Activated naive CD4-positive, alpha-beta T cell treated with anti-CD3 and anti-CD28 coated beads for 36 hours (primary cell): Measurements from ENCODE around the gene TP53RK. TPM values are rescaled to one million over a fixed set of nuclear protein-coding genes. Genes with fewer than 3 reads are reported as not detected.

ENCODE experiments used
- CTCF ChIA-PET: fragments of 350-600 bp; sonication (Branson Sonifier 250); formaldehyde crosslinking; loops from one replicate; lab custom pipeline; 2021; ENCODE audit warnings: antibody characterized with exemption; lab: Charles Lee
- DNase-seq: peaks from one replicate; pipeline ENCODE4 v3.0.0-alpha.2; 2020
- H3K27ac Mint-ChIP-seq: one replicate; pipeline ENCODE4 v1.8.0; 2021; ENCODE audit warnings: mild to moderate bottlenecking, mixed read lengths
- H3K27me3 Mint-ChIP-seq: one replicate; pipeline ENCODE4 v1.8.0; 2021; ENCODE audit warnings: low read depth, mixed read lengths
- H3K36me3 Mint-ChIP-seq: one replicate; pipeline ENCODE4 v1.8.0; 2021; ENCODE audit warnings: low read depth, mixed read lengths
- H3K4me1 Mint-ChIP-seq: one replicate; pipeline ENCODE4 v1.8.0; 2021; ENCODE audit warnings: low read depth, mixed read lengths
- H3K4me3 Mint-ChIP-seq: one replicate; pipeline ENCODE4 v1.8.0; 2021; ENCODE audit warnings: mild to moderate bottlenecking, moderate library complexity, mixed read lengths
- H3K9me3 Mint-ChIP-seq: one replicate; pipeline ENCODE4 v1.8.0; 2021; ENCODE audit warnings: mixed read lengths
- intact Hi-C: fragments of 100-400 bp; cut with micrococcal nuclease; formaldehyde crosslinking; loops from one replicate; pipeline ENCODE4 v1.15.1; 2023
- total RNA-seq, 2 experiments: library from RNA; stranded (reverse); gene quantifications; one replicate each; pipeline ENCODE4 v1.2.3, GENCODE V29; 2021

Gene TP53RK
- total RNA-seq, 2 experiments from 2014 or later: 7.8 to 8.3 TPM

GRCh38 chr20:46648903-46649649 is 40.2 kb downstream of the TP53RK start:
- Mint-ChIP-seq H3K9me3 (no peaks in the 10 kb centered on the region), H3K27me3 (peaks cover 28% of the 10 kb centered on the region), H3K36me3 (no peaks in the 10 kb centered on the region), H3K27ac (no peak overlapping the region), H3K4me3 (no peak overlapping the region), H3K4me1 (no peaks in the 10 kb centered on the region)
- CTCF ChIA-PET: no interaction called here
- DNase-seq: no peak
- intact Hi-C loops: no loop called here

DNA sequence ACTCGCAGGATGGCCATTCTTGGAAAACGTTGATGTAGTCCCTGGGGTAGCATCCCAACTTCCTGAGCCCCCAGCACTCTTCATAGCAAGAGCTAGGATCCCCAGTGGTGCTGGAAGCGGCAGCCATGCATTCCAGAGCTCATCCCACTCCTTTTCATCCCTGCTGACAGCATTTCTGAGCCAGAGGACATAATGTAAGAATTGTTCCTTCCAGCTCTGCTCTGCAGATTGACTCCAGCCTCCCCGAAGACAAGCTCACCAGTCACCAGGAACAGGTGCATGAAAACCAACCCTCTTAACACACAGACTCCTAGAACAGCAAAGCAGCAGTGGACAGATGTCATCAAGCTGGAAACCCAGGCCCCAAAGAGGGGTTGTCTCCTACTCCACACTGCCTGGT is 41.8 kb downstream of the TP53RK start:
- CTCF ChIA-PET: interaction anchor here (0.7 to 1.0 kb wide), 2 partner anchors 85 to 132 kb away, joined by 3 read pairs; no protein-coding TSS in a partner anchor
- DNase-seq: no peak
- Mint-ChIP-seq H3K4me1 (no peaks in the 10 kb centered on the region), H3K9me3 (no peaks in the 10 kb centered on the region), H3K4me3 (no peak overlapping the region), H3K27me3 (peaks cover 23% of the 10 kb centered on the region), H3K36me3 (no peaks in the 10 kb centered on the region), H3K27ac (no peak overlapping the region)
- intact Hi-C loops: no loop called here

DNA sequence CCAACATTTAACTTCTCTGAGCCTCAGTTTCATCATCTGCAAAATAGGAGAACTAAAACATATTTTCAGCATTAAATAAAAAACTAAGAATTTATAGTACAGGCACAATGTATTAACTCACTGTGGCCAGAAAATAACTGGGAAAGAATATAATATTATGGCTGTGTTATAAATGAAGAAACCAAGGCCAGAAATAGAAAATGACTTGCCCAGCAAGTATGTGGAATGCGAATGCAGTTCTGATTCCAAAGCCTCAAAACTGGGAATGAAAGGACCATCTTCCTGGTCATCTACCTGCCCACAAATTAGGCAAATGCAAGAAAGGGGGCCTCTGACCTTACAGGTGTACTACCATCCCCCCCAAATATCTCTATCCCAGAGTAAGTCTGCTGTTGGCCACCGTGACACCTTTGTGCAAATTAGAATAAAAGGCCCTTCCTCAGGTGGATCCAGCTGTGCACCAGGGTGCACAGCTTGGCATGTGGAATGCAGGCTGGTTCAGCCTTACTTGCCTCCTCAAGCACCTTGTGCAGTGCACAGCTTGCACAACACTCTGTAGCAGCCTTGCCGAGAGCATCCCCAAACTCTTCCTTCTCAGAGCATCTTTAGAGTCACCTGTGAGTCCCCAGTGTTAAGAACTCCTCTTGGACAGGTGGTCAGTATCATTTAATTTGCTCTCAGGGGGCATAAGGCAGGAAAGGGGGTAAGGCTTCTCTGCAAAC is 42.4 kb downstream of the TP53RK start:
- H3K4me3 Mint-ChIP-seq: no peak overlapping the region
- intact Hi-C loops: no loop called here
- H3K27me3 Mint-ChIP-seq: peaks cover 18% of the 10 kb centered on the region
- DNase-seq: no peak
- no peaks in the 10 kb centered on the region for H3K4me1 Mint-ChIP-seq
- H3K27ac Mint-ChIP-seq: no peak overlapping the region
- H3K9me3 Mint-ChIP-seq: no peaks in the 10 kb centered on the region
- CTCF ChIA-PET: no interaction called here
- H3K36me3 Mint-ChIP-seq: no peaks in the 10 kb centered on the region

DNA sequence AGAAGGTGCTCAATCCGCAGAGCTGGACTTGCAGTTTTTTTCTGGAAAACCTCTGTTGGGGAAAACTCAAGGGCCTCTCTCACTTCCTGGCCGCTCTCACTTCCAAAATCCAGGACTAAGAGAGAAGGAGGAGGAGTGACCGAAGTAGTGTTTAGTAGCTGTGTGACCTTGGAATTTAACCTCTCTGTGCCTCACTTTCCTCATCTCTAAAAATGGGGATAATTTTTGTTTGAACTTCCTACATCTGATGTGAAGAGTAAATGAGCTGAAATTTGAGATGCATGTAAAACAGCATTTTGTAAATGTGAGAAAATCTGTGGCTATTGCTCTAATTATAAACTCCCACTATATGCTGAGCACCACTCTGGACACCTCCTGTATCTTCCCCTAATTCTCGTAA is 43.1 kb downstream of the TP53RK start:
- Mint-ChIP-seq H3K4me3 (no peak overlapping the region), H3K4me1 (no peaks in the 10 kb centered on the region), H3K9me3 (no peaks in the 10 kb centered on the region), H3K36me3 (no peaks in the 10 kb centered on the region), H3K27ac (no peak overlapping the region), H3K27me3 (peaks cover 16% of the 10 kb centered on the region)
- no peak for DNase-seq
- intact Hi-C loops: no loop called here
- CTCF ChIA-PET: no interaction called here

DNA sequence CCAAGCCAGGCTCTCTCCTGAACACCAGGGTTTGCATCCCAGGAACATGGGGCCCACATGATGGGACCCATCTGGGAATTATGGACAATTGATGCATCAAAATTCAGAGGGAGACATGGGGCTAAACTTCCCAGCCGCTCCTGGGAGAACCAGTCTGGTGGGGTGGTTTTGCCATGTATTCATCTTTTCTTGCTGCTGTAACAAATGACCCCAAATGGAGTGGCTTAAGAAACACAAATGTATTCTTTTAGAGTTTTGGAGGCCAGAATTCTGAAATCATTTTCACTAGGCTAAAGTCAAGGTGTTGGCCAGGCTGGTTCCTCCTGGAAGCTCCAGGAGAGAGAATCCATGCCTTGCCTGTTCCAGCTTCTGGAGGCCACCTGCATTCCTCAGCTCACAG is 44.5 kb downstream of the TP53RK start:
- intact Hi-C loops: no loop called here
- Mint-ChIP-seq H3K36me3 (no peaks in the 10 kb centered on the region), H3K4me3 (no peak overlapping the region), H3K27me3 (peaks cover 6% of the 10 kb centered on the region), H3K9me3 (no peaks in the 10 kb centered on the region), H3K4me1 (no peaks in the 10 kb centered on the region), H3K27ac (no peak overlapping the region)
- DNase-seq: no peak
- CTCF ChIA-PET: interaction anchor here (0.6 kb wide), 1 partner anchor 71 kb away, joined by 6 read pairs; no protein-coding TSS in a partner anchor

GRCh38 chr20:46644160-46644559 is 45.1 kb downstream of the TP53RK start:
- CTCF ChIA-PET: interaction anchor here (0.6 kb wide), 1 partner anchor 72 kb away, joined by 6 read pairs; no protein-coding TSS in a partner anchor

DNA sequence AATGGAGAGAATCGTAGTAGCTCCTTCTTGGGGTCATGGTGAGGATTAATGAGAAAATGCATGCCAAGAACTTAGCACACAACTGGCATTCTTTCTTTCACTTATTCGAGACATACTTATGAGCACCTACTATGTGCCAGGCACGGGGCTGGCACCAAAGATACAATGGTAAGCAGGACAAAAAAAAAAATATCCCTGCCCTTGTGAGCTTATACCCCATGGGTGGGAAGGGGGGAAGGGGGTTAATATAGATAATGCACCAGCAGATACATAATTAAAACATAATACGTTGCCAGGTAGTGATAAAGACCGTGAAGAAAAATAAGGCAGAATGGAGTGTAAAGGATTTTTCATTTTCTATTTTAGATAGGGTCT is 46.3 kb downstream of the TP53RK start:
- CTCF ChIA-PET: no interaction called here
- Mint-ChIP-seq H3K27ac (no peak overlapping the region), H3K36me3 (no peaks in the 10 kb centered on the region), H3K9me3 (no peaks in the 10 kb centered on the region), H3K4me1 (no peaks in the 10 kb centered on the region), H3K27me3 (peaks cover 6% of the 10 kb centered on the region), H3K4me3 (no peak overlapping the region)
- DNase-seq: no peak
- intact Hi-C loops: no loop called here

More at GRCh38 chr20:46644160-46644559, 45.1 kb downstream of the TP53RK start:
- no peak overlapping the region for H3K4me3 Mint-ChIP-seq
- no peak overlapping the region for H3K27ac Mint-ChIP-seq
- no peaks in the 10 kb centered on the region for H3K9me3 Mint-ChIP-seq
- DNase-seq: no peak
- intact Hi-C loops: no loop called here
- no peaks in the 10 kb centered on the region for H3K4me1 Mint-ChIP-seq
- peaks cover 6% of the 10 kb centered on the region for H3K27me3 Mint-ChIP-seq
- no peaks in the 10 kb centered on the region for H3K36me3 Mint-ChIP-seq

DNA sequence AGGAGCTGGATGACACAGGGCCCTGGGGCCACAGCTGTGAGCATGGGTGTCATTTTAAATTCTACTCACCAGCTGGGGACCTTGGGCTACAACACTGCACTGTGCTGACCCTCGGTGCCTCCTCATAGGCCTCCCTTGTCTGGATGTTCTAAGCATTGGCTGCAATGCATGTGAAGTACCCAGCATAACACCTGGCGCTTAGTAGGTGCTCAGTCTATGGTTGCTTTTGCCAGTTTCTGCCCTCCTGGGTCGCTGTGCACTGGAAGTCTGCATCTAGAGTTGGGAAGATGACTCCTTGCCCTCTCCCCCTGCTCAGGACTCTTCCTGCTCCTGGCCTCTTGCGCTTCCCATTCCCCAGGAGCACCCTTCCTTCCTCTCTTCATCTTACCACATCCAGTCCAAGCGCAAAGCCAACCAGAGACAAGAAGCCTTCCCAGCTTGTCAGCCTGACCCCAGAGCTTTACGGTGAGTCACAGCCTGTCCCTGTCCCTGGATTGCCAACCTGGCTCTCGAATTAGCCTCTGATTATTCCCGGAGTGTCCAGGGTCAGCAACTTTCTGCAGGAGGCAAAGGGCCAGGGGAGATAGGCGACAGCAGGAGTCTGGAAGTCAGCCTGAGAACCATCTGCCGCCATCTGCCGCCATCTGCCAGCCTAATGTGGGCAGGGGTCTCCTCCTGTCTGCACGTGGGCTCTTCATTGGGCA is 46.8 kb downstream of the TP53RK start:
- H3K36me3 Mint-ChIP-seq: no peaks in the 10 kb centered on the region
- intact Hi-C loops: no loop called here
- no peak overlapping the region for H3K27ac Mint-ChIP-seq
- H3K4me1 Mint-ChIP-seq: no peaks in the 10 kb centered on the region
- no peak overlapping the region for H3K4me3 Mint-ChIP-seq
- CTCF ChIA-PET: no interaction called here
- DNase-seq: no peak
- H3K27me3 Mint-ChIP-seq: peaks cover 6% of the 10 kb centered on the region
- H3K9me3 Mint-ChIP-seq: no peaks in the 10 kb centered on the region

DNA sequence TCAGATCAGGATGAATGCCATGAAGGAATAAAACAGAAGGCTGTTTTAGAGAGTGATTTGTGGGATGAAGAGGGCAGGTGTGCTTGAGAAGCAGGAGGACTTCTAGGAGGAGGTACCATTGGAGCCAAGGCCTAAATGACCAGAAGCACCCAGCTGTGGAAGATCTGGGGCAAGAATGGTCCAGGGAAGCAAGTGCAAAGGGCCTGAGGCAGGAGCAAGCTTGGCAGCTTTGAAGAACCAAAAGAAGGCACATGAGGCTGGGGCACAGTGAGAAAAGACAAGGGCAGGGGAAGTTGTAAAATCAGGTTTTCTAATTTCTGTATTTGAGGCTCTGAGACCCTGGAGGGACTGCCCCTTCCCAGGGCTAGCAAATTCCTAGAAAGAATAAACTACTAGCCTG is 47.8 kb downstream of the TP53RK start:
- Mint-ChIP-seq H3K4me1 (no peaks in the 10 kb centered on the region), H3K9me3 (no peaks in the 10 kb centered on the region), H3K4me3 (no peak overlapping the region), H3K36me3 (no peaks in the 10 kb centered on the region), H3K27ac (no peak overlapping the region), H3K27me3 (peaks cover 6% of the 10 kb centered on the region)
- CTCF ChIA-PET: no interaction called here
- intact Hi-C loops: no loop called here
- DNase-seq: no peak

GRCh38 chr20:46640536-46641311 is 48.5 kb downstream of the TP53RK start:
- no peak for DNase-seq
- Mint-ChIP-seq H3K27ac (no peak overlapping the region), H3K9me3 (no peaks in the 10 kb centered on the region), H3K4me3 (no peak overlapping the region), H3K36me3 (no peaks in the 10 kb centered on the region), H3K4me1 (no peaks in the 10 kb centered on the region), H3K27me3 (peaks cover 6% of the 10 kb centered on the region)
- intact Hi-C loops: no loop called here
- CTCF ChIA-PET: no interaction called here

GRCh38 chr20:46640044-46640443 is 49.2 kb downstream of the TP53RK start:
- Mint-ChIP-seq H3K36me3 (no peaks in the 10 kb centered on the region), H3K9me3 (no peaks in the 10 kb centered on the region), H3K4me1 (no peaks in the 10 kb centered on the region), H3K27ac (no peak overlapping the region), H3K4me3 (no peak overlapping the region), H3K27me3 (peaks cover 6% of the 10 kb centered on the region)
- intact Hi-C loops: no loop called here
- DNase-seq: no peak
- CTCF ChIA-PET: no interaction called here

DNA sequence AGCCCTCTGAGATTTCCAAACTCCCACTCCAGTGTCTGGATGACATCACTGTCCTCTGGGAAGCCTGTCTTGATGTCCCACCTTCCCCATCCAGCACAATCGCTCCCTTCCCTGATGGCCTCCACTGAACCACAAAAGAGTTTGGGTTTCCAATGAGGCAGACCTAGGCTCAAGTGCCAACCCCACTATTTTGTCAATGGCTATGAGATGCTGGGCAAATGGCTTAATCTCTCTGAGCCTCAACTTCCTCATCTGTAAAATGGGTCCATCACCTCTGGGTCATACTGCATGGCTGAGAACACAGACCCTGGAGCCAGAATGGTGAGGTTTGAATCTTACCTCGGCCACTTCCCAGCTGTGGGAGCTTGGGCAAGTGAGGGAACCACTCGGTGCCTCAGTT is 49.7 kb downstream of the TP53RK start:
- CTCF ChIA-PET: no interaction called here
- intact Hi-C loops: no loop called here
- Mint-ChIP-seq H3K27ac (no peak overlapping the region), H3K36me3 (no peaks in the 10 kb centered on the region), H3K4me1 (no peaks in the 10 kb centered on the region), H3K4me3 (no peak overlapping the region), H3K9me3 (no peaks in the 10 kb centered on the region), H3K27me3 (peaks cover 6% of the 10 kb centered on the region)
- no peak for DNase-seq
